Measurements from ENCODE around the gene MTG2. TPM values are rescaled to one million over a fixed set of nuclear protein-coding genes. Genes with fewer than 3 reads are reported as not detected.
"Not testable (repeated sequence)": the region's sequence is repeated elsewhere in the genome, so short reads cannot be mapped to it uniquely, and the experiment has no call there.

The MTG2 gene
- total RNA-seq, 1 donor from 2014 or later, result 20.2 TPM

- DNase-seq (ENCODE audit: low spot score), result no peak
- Mint-ChIP-seq H3K4me3 (ENCODE audit: unreplicated experiment) (peak overlapping the region; percentile 52), H3K4me1 (ENCODE audit: unreplicated experiment) (peaks cover 31% of the 10 kb centered on the region), H3K27me3 (ENCODE audit: unreplicated experiment) (peaks cover 22% of the 10 kb centered on the region), H3K27ac (ENCODE audit: unreplicated experiment) (no peak overlapping the region), H3K9me3 (ENCODE audit: unreplicated experiment) (no peaks in the 10 kb centered on the region), H3K36me3 (ENCODE audit: low read depth, unreplicated experiment) (peaks cover 9% of the 10 kb centered on the region)
- TF ChIP-seq, protein P1, sequence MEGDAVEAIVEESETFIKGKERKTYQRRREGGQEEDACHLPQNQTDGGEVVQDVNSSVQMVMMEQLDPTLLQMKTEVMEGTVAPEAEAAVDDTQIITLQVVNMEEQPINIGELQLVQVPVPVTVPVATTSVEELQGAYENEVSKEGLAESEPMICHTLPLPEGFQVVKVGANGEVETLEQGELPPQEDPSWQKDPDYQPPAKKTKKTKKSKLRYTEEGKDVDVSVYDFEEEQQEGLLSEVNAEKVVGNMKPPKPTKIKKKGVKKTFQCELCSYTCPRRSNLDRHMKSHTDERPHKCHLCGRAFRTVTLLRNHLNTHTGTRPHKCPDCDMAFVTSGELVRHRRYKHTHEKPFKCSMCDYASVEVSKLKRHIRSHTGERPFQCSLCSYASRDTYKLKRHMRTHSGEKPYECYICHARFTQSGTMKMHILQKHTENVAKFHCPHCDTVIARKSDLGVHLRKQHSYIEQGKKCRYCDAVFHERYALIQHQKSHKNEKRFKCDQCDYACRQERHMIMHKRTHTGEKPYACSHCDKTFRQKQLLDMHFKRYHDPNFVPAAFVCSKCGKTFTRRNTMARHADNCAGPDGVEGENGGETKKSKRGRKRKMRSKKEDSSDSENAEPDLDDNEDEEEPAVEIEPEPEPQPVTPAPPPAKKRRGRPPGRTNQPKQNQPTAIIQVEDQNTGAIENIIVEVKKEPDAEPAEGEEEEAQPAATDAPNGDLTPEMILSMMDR (IDR thresholded peaks at IDR 0.05; ENCODE audit: unreplicated experiment), result no peak
These were observed 36.6 kb upstream of the MTG2 start for GRCh38 chr20:62146019-62146755.

- H3K36me3 Mint-ChIP-seq (ENCODE audit: low read depth, unreplicated experiment), result peaks cover 9% of the 10 kb centered on the region
- peaks cover 20% of the 10 kb centered on the region for H3K27me3 Mint-ChIP-seq (ENCODE audit: unreplicated experiment)
- TF ChIP-seq, protein P1 (IDR thresholded peaks at IDR 0.05; ENCODE audit: unreplicated experiment), result no peak
- peaks cover 22% of the 10 kb centered on the region for H3K4me1 Mint-ChIP-seq (ENCODE audit: unreplicated experiment)
- no peak overlapping the region for H3K27ac Mint-ChIP-seq (ENCODE audit: unreplicated experiment)
- no peaks in the 10 kb centered on the region for H3K9me3 Mint-ChIP-seq (ENCODE audit: unreplicated experiment)
- no peak overlapping the region for H3K4me3 Mint-ChIP-seq (ENCODE audit: unreplicated experiment)
- no peak for DNase-seq (ENCODE audit: low spot score)
These were observed 35.7 kb upstream of the MTG2 start for GRCh38 chr20:62147125-62147524.

- H3K36me3 Mint-ChIP-seq (ENCODE audit: low read depth, unreplicated experiment), result peaks cover 10% of the 10 kb centered on the region
- no peak overlapping the region for H3K27ac Mint-ChIP-seq (ENCODE audit: unreplicated experiment)
- TF ChIP-seq, protein P1 (IDR thresholded peaks at IDR 0.05; ENCODE audit: unreplicated experiment), result no peak
- H3K4me3 Mint-ChIP-seq (ENCODE audit: unreplicated experiment), result no peak overlapping the region
- peaks cover 17% of the 10 kb centered on the region for H3K27me3 Mint-ChIP-seq (ENCODE audit: unreplicated experiment)
- DNase-seq (ENCODE audit: low spot score), result no peak
- peaks cover 21% of the 10 kb centered on the region for H3K4me1 Mint-ChIP-seq (ENCODE audit: unreplicated experiment)
- H3K9me3 Mint-ChIP-seq (ENCODE audit: unreplicated experiment), result no peaks in the 10 kb centered on the region
These were observed 35.3 kb upstream of the MTG2 start for GRCh38 chr20:62147528-62147927.

GRCh38 chr20:62148383-62148782, 34.4 kb upstream of the MTG2 start:
- DNase-seq (ENCODE audit: low spot score); H3K9me3 Mint-ChIP-seq (ENCODE audit: unreplicated experiment); H3K27ac Mint-ChIP-seq (ENCODE audit: unreplicated experiment); H3K4me3 Mint-ChIP-seq (ENCODE audit: unreplicated experiment): not testable (repeated sequence)
- H3K27me3 Mint-ChIP-seq (ENCODE audit: unreplicated experiment), result peaks cover 18% of the 10 kb centered on the region
- H3K36me3 Mint-ChIP-seq (ENCODE audit: low read depth, unreplicated experiment), result peaks cover 17% of the 10 kb centered on the region
- peaks cover 26% of the 10 kb centered on the region for H3K4me1 Mint-ChIP-seq (ENCODE audit: unreplicated experiment)

- Mint-ChIP-seq H3K36me3 (ENCODE audit: low read depth, unreplicated experiment) (peaks cover 22% of the 10 kb centered on the region), H3K27me3 (ENCODE audit: unreplicated experiment) (peaks cover 21% of the 10 kb centered on the region), H3K4me1 (ENCODE audit: unreplicated experiment) (peaks cover 28% of the 10 kb centered on the region), H3K4me3 (ENCODE audit: unreplicated experiment) (no peak overlapping the region), H3K9me3 (ENCODE audit: unreplicated experiment) (no peaks in the 10 kb centered on the region), H3K27ac (ENCODE audit: unreplicated experiment) (no peak overlapping the region)
- no peak for DNase-seq (ENCODE audit: low spot score)
- TF ChIP-seq, protein P1 (IDR thresholded peaks at IDR 0.05; ENCODE audit: unreplicated experiment), result no peak
These were observed 33.9 kb upstream of the MTG2 start for GRCh38 chr20:62148908-62149314.

Data from endothelial cell (in vitro differentiated cells).